Measurements from ENCODE around the gene TPO. TPM values are rescaled to one million over a fixed set of nuclear protein-coding genes. Genes with fewer than 3 reads are reported as not detected.
"Not testable (repeated sequence)": the region's sequence is repeated elsewhere in the genome, so short reads cannot be mapped to it uniquely, and the experiment has no call there.

TPO gene
- total RNA-seq, 3 donors from 2014 or later = 1.3 to 5.7 (median 2.3) TPM

- Histone ChIP-seq H3K9me3 (no peaks in the 10 kb centered on the region), H3K4me3 (no peak overlapping the region), H3K4me1 (ENCODE audit: low read depth) (no peaks in the 10 kb centered on the region), H3K36me3 (ENCODE audit: low read depth) (no peaks in the 10 kb centered on the region)
- TF ChIP-seq CTCF (IDR thresholded peaks at IDR 0.05) = no peak
- intact Hi-C loops (cut with DNase I, micrococcal nuclease) = no loop called here
- DNase-seq (no peak), ATAC-seq (no peak)
These were observed 76.2 kb downstream of the TPO start for GRCh38 chr2:1489486-1489885.

GRCh38 chr2:1490381-1490780, 77.1 kb downstream of the TPO start:
- H3K36me3 ChIP-seq (ENCODE audit: low read depth); DNase-seq; H3K4me1 ChIP-seq (ENCODE audit: low read depth); intact Hi-C loops (cut with DNase I, micrococcal nuclease); ATAC-seq; H3K4me3 ChIP-seq; H3K9me3 ChIP-seq: not testable (repeated sequence)

- DNase-seq (no peak), ATAC-seq (no peak)
- Histone ChIP-seq H3K4me1 (ENCODE audit: low read depth) (no peaks in the 10 kb centered on the region), H3K4me3 (no peak overlapping the region), H3K9me3 (no peaks in the 10 kb centered on the region), H3K36me3 (ENCODE audit: low read depth) (no peaks in the 10 kb centered on the region)
- no peak for TF ChIP-seq CTCF (IDR thresholded peaks at IDR 0.05)
- intact Hi-C loops (cut with DNase I, micrococcal nuclease) = no loop called here
These were observed 78.5 kb downstream of the TPO start for GRCh38 chr2:1491751-1492150.

- ATAC-seq; H3K36me3 ChIP-seq (ENCODE audit: low read depth); DNase-seq; H3K4me3 ChIP-seq; H3K9me3 ChIP-seq; H3K4me1 ChIP-seq (ENCODE audit: low read depth); intact Hi-C loops (cut with DNase I, micrococcal nuclease): not testable (repeated sequence)
These were observed 79.0 kb downstream of the TPO start for GRCh38 chr2:1492231-1492630.

- H3K4me3 ChIP-seq = no peak overlapping the region
- intact Hi-C loops (cut with DNase I, micrococcal nuclease) = no loop called here
- no peaks in the 10 kb centered on the region for H3K36me3 ChIP-seq (ENCODE audit: low read depth)
- H3K9me3 ChIP-seq = no peaks in the 10 kb centered on the region
- TF ChIP-seq CTCF (IDR thresholded peaks at IDR 0.05) = no peak
- DNase-seq (no peak), ATAC-seq (peak; percentile 4)
- no peaks in the 10 kb centered on the region for H3K4me1 ChIP-seq (ENCODE audit: low read depth)
These were observed 79.6 kb downstream of the TPO start for GRCh38 chr2:1492711-1493430.

- ATAC-seq (peak; percentile 61), DNase-seq (peak in 2 of 3 donors; percentile 63 to 74)
- Histone ChIP-seq H3K9me3 (no peaks in the 10 kb centered on the region), H3K4me3 (no peak overlapping the region), H3K36me3 (ENCODE audit: low read depth) (no peaks in the 10 kb centered on the region), H3K4me1 (ENCODE audit: low read depth) (no peaks in the 10 kb centered on the region)
- intact Hi-C loops (cut with DNase I, micrococcal nuclease) = no loop called here
- no peak for TF ChIP-seq CTCF (IDR thresholded peaks at IDR 0.05)
These were observed 80.3 kb downstream of the TPO start for GRCh38 chr2:1493431-1494126.

Measured in mucosa of descending colon (tissue), 3 donors.